ENCODE results near the gene SCN10A.

SCN10A gene

DNA sequence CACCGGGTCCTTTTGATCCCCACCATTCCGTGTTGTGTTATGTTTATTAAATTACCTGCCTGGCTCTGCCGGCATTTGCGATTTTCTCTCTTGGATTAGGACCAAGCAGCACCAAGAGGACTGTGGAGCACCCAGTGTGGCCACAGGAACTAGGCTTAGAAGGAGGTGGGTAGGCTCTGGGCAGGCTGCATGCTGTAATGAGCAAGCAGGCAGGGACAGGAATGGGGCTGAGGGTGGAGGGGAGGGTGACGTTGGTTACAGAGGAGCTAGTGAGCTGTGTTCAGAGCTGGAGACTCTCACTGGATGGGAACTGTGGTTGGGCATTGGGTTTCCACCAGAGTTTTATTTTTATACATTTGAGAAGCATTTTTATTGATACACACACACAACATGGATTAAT is 158.6 kb downstream of the SCN10A start:
- H3K4me1 Mint-ChIP-seq = peaks cover 29% of the 10 kb centered on the region
- H3K4me3 Mint-ChIP-seq = no peak overlapping the region
- peaks cover 15% of the 10 kb centered on the region for H3K9me3 Mint-ChIP-seq
- no peak for DNase-seq
- peaks cover 26% of the 10 kb centered on the region for H3K27me3 Mint-ChIP-seq (ENCODE audit: low read depth, poor library complexity)
- TF ChIP-seq, protein P1, sequence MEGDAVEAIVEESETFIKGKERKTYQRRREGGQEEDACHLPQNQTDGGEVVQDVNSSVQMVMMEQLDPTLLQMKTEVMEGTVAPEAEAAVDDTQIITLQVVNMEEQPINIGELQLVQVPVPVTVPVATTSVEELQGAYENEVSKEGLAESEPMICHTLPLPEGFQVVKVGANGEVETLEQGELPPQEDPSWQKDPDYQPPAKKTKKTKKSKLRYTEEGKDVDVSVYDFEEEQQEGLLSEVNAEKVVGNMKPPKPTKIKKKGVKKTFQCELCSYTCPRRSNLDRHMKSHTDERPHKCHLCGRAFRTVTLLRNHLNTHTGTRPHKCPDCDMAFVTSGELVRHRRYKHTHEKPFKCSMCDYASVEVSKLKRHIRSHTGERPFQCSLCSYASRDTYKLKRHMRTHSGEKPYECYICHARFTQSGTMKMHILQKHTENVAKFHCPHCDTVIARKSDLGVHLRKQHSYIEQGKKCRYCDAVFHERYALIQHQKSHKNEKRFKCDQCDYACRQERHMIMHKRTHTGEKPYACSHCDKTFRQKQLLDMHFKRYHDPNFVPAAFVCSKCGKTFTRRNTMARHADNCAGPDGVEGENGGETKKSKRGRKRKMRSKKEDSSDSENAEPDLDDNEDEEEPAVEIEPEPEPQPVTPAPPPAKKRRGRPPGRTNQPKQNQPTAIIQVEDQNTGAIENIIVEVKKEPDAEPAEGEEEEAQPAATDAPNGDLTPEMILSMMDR (IDR thresholded peaks at IDR 0.05) = no peak
- H3K36me3 Mint-ChIP-seq (ENCODE audit: low read depth) = no peaks in the 10 kb centered on the region
- no peak overlapping the region for H3K27ac Mint-ChIP-seq

GRCh38 chr3:38655708-38656300 is 160.2 kb downstream of the SCN10A start:
- no peaks in the 10 kb centered on the region for H3K36me3 Mint-ChIP-seq (ENCODE audit: low read depth)
- peaks cover 26% of the 10 kb centered on the region for H3K27me3 Mint-ChIP-seq (ENCODE audit: low read depth, poor library complexity)
- DNase-seq = peak; percentile 47
- H3K4me3 Mint-ChIP-seq = no peak overlapping the region
- TF ChIP-seq, protein P1 (IDR thresholded peaks at IDR 0.05) = peak; percentile 65
- no peak overlapping the region for H3K27ac Mint-ChIP-seq
- H3K4me1 Mint-ChIP-seq = peaks cover 29% of the 10 kb centered on the region
- no peaks in the 10 kb centered on the region for H3K9me3 Mint-ChIP-seq

DNA sequence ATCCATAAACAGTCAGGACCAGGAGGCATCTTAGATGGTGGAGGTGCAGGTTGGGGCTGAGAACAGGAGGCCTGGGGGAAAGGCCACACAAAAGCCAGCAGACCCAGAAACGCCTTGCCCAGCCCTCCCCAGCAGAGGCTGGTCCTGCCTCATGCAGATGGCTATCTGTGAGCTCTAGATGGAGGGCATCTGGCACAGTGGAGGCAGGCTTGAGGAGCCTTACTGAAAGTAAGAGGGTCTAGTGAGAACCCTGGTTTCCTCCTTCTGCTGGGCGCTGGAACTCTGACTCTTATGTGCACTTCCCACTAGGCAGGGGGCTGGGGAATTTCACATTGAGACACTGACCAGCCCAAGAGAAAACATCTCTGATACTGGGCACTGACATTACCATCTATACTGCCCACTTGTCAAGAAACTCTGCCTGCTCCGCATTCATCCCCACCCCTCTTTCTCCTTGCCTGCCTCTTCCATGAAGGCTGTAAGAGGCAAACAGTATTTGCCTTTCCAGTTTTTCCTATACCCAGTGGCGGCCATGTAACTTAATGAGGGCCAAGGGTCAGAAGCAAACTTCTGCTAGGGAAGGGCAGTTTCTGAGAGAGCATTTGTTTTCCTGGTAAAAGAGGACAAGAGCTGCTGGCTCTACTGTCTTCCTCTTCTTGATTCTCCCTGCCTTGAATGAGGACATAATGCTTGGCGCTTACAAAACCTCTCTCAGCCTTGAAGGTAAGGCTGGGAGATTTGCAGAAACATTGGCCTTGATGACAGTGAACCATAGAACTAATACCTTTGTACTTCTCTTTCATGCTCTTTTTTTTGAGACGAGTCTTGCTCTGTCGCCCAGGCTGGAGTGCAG is 162.1 kb downstream of the SCN10A start:
- Mint-ChIP-seq H3K4me1 (peaks cover 25% of the 10 kb centered on the region), H3K4me3 (no peak overlapping the region), H3K27ac (no peak overlapping the region), H3K27me3 (ENCODE audit: low read depth, poor library complexity) (peaks cover 26% of the 10 kb centered on the region), H3K9me3 (no peaks in the 10 kb centered on the region), H3K36me3 (ENCODE audit: low read depth) (no peaks in the 10 kb centered on the region)
- DNase-seq = no peak
- TF ChIP-seq, protein P1 (IDR thresholded peaks at IDR 0.05) = no peak

DNA sequence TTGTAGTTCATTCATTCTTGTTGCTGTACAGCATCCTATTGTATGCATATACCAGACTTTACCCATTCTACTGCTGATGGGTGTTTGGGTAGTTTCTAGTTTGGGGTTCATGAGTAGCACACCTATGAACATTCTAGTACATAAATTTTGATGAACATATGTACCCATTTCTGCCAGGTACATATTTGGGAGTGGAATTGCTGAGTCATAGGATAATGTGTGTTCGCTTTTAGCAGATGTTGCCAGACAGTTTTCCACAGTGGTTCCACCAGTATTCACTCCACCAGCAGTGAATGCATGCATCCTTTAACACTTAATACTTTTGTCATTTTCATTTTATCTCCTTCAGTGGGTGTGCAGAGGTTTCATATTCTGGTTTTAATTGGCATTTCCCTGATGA is 163.1 kb downstream of the SCN10A start:
- peaks cover 20% of the 10 kb centered on the region for H3K4me1 Mint-ChIP-seq
- no peaks in the 10 kb centered on the region for H3K9me3 Mint-ChIP-seq
- no peak overlapping the region for H3K27ac Mint-ChIP-seq
- peaks cover 26% of the 10 kb centered on the region for H3K27me3 Mint-ChIP-seq (ENCODE audit: low read depth, poor library complexity)
- no peak for DNase-seq
- no peaks in the 10 kb centered on the region for H3K36me3 Mint-ChIP-seq (ENCODE audit: low read depth)
- TF ChIP-seq, protein P1 (IDR thresholded peaks at IDR 0.05) = no peak
- H3K4me3 Mint-ChIP-seq = no peak overlapping the region

DNA sequence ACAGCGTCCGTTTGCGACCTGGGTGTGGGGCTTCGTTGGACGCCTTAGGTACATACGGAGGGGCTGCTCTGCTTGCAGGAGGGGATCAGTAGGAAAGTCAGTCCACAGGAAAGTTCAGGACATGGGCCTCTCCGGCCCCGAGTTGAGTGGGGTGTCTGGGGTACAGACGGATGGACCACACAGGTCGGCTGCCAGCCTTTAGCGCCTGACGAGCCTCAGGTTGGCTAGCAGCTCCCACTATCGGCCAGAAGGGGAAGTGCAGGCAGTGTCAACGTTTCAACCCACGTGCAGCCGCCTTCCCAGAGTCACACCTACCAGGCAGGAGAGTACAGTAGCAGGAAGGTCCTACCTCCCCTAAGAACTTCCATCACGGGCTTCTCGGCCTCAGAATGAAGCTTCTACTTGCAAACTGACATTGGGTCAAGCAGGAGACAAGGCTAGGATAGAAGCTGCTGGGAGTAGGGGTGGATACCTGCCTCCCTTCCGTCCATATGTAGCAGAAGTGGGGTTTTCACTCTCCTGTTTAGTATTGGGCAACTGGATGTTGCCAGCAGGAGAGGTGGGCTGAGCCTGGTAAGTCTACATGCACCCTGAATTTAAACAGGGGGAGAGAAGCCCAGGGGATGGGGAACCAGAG is 164.7 kb downstream of the SCN10A start:
- Mint-ChIP-seq H3K4me3 (peak overlapping the region; percentile 50), H3K36me3 (ENCODE audit: low read depth) (no peaks in the 10 kb centered on the region), H3K4me1 (peaks cover 12% of the 10 kb centered on the region), H3K27ac (no peak overlapping the region), H3K9me3 (no peaks in the 10 kb centered on the region), H3K27me3 (ENCODE audit: low read depth, poor library complexity) (peaks cover 22% of the 10 kb centered on the region)
- TF ChIP-seq, protein P1 (IDR thresholded peaks at IDR 0.05) = peak; percentile 98
- DNase-seq = peak; percentile 79

Data from nephron progenitor cell (in vitro differentiated cells).